Measurements from ENCODE around the gene GFRA4. TPM values are rescaled to one million over a fixed set of nuclear protein-coding genes. Genes with fewer than 3 reads are reported as not detected.

The GFRA4 gene, protein sequence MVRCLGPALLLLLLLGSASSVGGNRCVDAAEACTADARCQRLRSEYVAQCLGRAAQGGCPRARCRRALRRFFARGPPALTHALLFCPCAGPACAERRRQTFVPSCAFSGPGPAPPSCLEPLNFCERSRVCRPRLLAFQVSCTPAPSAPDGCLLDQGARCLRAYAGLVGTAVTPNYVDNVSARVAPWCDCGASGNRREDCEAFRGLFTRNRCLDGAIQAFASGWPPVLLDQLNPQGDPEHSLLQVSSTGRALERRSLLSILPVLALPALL
- total RNA-seq = not detected

DNA sequence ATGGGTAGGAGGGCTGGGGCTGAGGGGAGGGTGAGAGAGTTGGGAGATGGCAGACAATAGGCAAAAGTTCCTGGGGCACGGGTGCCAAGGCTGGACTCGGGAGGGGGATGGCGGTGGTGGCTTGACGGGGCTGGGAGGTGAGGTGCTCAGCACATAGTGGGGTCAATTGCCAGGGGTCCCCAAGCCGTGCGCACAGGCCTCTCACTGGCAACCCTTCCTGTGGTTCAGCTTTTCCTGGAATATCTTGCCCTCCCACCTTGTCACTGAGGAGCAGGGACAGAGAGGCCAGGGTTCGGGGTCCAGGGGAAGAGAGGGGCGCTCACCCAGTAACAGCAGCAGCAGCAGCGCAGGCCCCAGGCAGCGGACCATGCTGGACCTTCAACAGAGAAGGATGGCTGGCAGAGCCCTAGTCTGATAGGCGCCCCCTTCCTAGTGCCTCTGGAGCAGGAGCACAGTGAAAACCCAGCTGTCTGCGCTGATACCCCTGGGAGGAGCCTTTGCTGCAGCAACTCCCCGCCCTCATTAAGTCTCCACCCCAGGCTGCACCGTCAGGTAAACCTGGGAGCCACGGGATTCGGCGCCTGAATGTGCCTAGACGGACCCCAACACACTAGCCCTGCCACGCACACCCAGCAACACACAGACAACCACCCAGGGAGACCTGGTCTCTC is at the start of gene GFRA4:
GFRA4 (minus strand) TSS at position 369 of the 671 bp plus-strand sequence; CDS start at position 369, 0 bp downstream.
- DNase-seq = no peak
- Mint-ChIP-seq H3K27ac (no peak within 1 kb of the TSS), H3K4me3 (no peak within 1 kb of the TSS), H3K36me3 (no peaks in the 10 kb centered on the region), H3K9me3 (no peaks in the 10 kb centered on the region), H3K27me3 (peaks cover 31% of the 10 kb centered on the region), H3K4me1 (ENCODE audit: low read depth) (peaks cover 23% of the 10 kb centered on the region)
- ChIA-PET POLR2A (no interaction called here), CTCF (interaction anchor here (2.1 kb wide), 1 partner anchor 13 kb away, joined by 6 read pairs; no protein-coding TSS in a partner anchor)
- intact Hi-C loops (cut with micrococcal nuclease) = no loop called here

DNA sequence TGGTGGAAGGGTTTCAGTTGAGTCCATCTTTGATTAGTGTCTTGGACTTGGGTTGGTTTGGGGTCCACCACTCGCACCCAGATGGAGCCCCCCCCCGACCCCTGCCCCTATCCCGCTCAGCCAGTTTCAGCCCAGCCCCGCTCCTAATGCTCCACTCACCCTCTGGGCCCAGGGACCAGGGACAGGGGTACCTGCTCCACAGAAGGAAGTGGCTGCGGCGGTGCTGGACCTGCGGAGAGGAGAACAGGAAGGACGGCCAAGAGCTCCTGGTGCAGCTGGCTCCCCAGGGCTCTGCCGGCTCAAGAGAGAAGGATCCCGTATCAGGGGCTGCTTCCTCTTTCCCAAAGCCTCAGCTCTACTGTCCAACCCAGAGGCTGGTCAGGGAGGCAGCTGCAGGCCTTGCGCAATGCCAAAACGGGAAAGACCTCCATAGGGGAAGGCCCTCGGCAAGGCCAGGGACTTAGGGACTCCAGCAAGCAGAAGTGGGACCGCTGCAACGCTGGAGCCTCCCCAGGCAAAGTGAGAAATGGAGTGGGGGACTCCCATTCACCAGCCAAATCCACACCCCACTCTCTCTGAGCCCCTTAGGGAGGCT is 49.2 kb upstream of the GFRA4 start, which contains the start of gene SIGLEC1:
SIGLEC1 (minus strand) TSS at position 322 of the 595 bp plus-strand sequence. CDS start 5,472 bp downstream, outside the sequence.
- no peak within 1 kb of the TSS for H3K4me3 Mint-ChIP-seq
- no peak within 1 kb of the TSS for H3K27ac Mint-ChIP-seq
- DNase-seq = no peak
- H3K27me3 Mint-ChIP-seq = peaks cover 7% of the 10 kb centered on the region
- ChIA-PET POLR2A (no interaction called here), CTCF (interaction anchor here (0.9 to 2.7 kb wide), 3 partner anchors 16 to 148 kb away, joined by 3 to 25 read pairs (median 8); no protein-coding TSS in a partner anchor)
- H3K9me3 Mint-ChIP-seq = no peaks in the 10 kb centered on the region
- H3K36me3 Mint-ChIP-seq = no peaks in the 10 kb centered on the region
- no peaks in the 10 kb centered on the region for H3K4me1 Mint-ChIP-seq (ENCODE audit: low read depth)
- intact Hi-C loops (cut with micrococcal nuclease) = loop anchor here (10.0 kb wide), 1 partner anchor 148 kb away; no protein-coding TSS in a partner anchor

DNA sequence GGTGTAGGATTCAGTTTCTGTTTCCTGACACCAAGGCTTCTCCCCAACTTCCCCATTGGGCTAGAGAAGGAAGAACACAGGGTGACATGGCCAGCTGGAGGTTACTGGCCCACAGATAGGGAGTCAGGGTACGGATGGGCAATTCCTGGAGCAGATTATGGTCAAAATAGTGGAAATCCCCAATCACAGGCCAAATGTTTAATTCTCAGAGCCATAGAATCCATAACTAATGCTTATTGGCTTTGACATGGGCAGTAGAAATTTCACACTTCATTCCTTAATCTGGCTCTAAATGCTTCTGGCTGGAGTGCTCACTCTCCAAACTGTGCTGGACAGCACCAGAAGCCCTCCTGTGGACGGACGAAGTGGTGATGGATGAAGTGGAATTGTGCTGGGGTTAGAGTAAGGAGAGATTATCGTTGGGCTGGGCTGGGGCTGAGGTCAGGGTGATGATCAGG is 48.3 kb upstream of the GFRA4 start:
- ChIA-PET POLR2A (interaction anchor here (0.6 kb wide), 1 partner anchor 55 kb away, joined by 3 read pairs; no protein-coding TSS in a partner anchor), CTCF (interaction anchor here (0.6 to 2.7 kb wide), 50 partner anchors 8 to 1082 kb away, joined by 3 to 81 read pairs (median 4); partner anchors contain the start of genes AP5S1 and IDH3B)
- Mint-ChIP-seq H3K27me3 (peaks cover 7% of the 10 kb centered on the region), H3K4me3 (no peak overlapping the region), H3K27ac (no peak overlapping the region), H3K9me3 (no peaks in the 10 kb centered on the region), H3K4me1 (ENCODE audit: low read depth) (no peaks in the 10 kb centered on the region), H3K36me3 (no peaks in the 10 kb centered on the region)
- intact Hi-C loops (cut with micrococcal nuclease) = loop anchor here (1.0 to 10.0 kb wide), 2 partner anchors 35 to 147 kb away; no protein-coding TSS in a partner anchor
- DNase-seq = no peak

DNA sequence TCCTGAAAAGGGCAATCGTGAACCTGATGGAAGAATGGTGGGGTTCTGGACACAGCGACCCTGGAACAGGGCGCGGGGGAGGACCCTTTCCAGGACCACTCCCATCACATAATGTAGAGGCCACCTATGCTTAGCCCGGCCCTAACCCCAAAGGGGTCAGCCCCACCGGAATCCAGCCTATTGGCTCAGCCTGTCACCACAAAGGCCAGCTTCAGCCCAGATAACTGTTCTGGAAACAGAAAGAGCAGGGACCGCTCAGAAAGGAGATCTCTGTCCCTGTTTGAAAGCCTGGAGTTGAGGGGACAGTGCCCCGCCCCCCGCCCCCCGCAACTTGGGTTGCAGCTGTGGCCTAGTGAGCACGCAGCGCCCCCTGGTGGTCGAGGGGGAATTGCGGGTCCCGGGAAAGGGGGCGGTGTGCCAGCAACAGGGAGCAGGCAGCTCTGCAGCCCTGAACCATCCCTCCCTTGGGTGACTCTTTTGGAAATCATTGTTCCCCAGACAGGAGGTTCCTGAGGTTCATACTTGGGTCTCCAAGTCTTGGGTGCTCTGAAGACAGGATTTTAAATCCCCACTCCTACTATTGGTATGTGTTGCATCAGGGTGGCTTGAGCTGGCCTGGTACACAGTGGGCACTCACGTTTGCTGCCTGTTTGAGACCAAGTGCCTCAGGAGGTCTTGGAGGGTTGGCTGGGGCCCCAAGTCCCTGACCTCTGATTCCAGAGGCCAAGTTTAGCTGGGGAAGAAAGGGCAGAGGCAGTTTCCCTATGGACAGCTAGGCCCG is 47.7 kb upstream of the GFRA4 start:
- Mint-ChIP-seq H3K4me1 (ENCODE audit: low read depth) (no peaks in the 10 kb centered on the region), H3K36me3 (no peaks in the 10 kb centered on the region), H3K27me3 (peaks cover 7% of the 10 kb centered on the region), H3K9me3 (no peaks in the 10 kb centered on the region), H3K4me3 (no peak overlapping the region), H3K27ac (no peak overlapping the region)
- CTCF ChIA-PET = interaction anchor here (0.6 to 2.7 kb wide), 58 partner anchors 9 to 1082 kb away, joined by 3 to 81 read pairs (median 4); partner anchors contain the start of genes AP5S1 and IDH3B
- intact Hi-C loops (cut with micrococcal nuclease) = loop anchor here (1.0 to 10.0 kb wide), 2 partner anchors 35 to 146 kb away; no protein-coding TSS in a partner anchor
- POLR2A ChIA-PET = interaction anchor here (0.6 kb wide), 1 partner anchor 55 kb away, joined by 3 read pairs; no protein-coding TSS in a partner anchor
- peak; percentile 82 for DNase-seq

DNA sequence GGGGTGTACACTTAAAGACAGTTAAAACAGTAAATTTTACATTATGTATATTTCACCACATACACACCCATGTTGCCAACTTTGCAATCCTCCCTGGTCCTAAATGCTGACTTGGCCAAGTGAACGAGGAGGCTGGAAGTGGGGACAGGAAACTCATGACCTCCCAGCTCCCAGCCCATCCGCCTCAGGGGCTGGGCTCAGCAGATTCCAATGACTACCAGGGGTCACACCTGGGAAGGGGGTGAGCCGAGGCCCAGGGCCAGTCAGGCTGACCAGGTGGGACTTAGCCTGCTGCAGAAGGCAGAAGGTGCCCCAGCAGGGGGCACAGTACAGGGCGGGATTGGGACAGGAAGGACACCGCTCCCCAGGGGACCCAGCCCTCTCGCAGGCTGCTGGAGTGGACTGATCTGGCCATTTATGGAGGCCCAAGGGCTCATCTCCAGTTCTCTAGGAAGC is 46.8 kb upstream of the GFRA4 start:
- CTCF ChIA-PET = interaction anchor here (0.7 to 2.7 kb wide), 26 partner anchors 8 to 402 kb away, joined by 3 to 81 read pairs (median 4); no protein-coding TSS in a partner anchor
- intact Hi-C loops (cut with micrococcal nuclease) = loop anchor here (10.0 kb wide), 1 partner anchor 145 kb away; no protein-coding TSS in a partner anchor
- Mint-ChIP-seq H3K27ac (no peak overlapping the region), H3K36me3 (no peaks in the 10 kb centered on the region), H3K4me3 (no peak overlapping the region), H3K4me1 (ENCODE audit: low read depth) (no peaks in the 10 kb centered on the region), H3K27me3 (peaks cover 7% of the 10 kb centered on the region), H3K9me3 (no peaks in the 10 kb centered on the region)
- POLR2A ChIA-PET = no interaction called here
- DNase-seq = no peak

DNA sequence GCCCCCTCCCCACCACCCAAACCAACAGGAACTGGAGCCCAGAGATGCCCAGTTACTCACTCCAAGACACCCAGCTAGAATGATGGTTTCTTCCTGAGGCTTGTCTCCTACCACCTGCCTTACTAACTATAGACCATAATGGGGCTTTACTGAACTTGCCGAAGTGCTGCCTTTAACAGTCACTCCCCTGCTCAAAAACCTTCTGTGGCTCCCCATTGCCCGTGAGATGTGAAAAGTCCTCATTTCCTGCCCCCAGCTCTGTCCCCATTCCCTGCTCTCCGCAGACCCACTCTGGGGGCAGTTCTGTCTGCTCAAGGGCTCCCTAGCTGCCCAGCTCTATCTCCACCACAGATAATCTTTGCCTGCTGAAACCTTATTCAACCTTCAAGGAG is 44.3 kb upstream of the GFRA4 start:
- intact Hi-C loops (cut with micrococcal nuclease) = no loop called here
- POLR2A ChIA-PET = no interaction called here
- no peaks in the 10 kb centered on the region for H3K4me1 Mint-ChIP-seq (ENCODE audit: low read depth)

DNA sequence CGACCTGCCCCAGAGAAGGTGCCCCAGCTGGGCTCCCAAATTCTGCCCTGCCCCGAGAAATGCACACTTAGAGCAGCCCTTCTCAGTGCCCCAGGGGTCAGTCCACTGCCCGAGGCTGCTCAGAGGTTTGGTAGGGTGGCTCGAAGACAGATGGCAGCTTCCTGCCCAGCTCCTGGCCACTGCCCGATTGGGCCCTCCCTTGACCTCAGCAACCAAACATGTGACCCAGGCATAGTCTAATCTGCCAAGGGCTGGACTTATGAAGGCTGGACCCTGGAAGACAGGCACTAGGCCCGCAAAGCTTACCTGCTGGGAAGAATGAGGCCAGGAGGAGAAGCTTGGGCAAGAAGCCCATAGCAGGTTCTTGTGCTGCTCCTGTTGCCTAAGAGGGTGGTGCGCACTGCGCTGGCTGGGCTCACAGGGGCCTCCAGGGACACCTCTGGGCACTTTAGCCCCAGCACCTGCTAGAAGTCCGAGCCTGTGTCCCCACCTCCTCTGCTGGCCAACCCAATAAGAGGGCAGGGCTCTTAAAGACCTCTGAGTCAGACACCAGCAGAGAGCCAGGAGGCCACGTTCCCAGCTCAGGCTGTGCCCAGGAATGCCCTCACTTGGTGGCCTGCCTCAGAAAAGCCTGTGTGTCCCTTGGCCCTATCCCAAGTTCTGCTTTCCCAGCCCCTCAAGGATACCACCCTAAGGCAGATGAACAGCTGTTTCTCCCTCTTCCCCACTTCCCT is 43.7 kb upstream of the GFRA4 start:
- CTCF ChIA-PET = interaction anchor here (0.8 to 2.3 kb wide), 2 partner anchors 30 to 46 kb away, joined by 3 to 11 read pairs; no protein-coding TSS in a partner anchor
- intact Hi-C loops (cut with micrococcal nuclease) = no loop called here
- no peak for DNase-seq
- POLR2A ChIA-PET = no interaction called here
- Mint-ChIP-seq H3K4me3 (no peak overlapping the region), H3K9me3 (no peaks in the 10 kb centered on the region), H3K36me3 (no peaks in the 10 kb centered on the region), H3K27me3 (peaks cover 6% of the 10 kb centered on the region), H3K4me1 (ENCODE audit: low read depth) (no peaks in the 10 kb centered on the region), H3K27ac (no peak overlapping the region)

More for the DNA sequence above, 44.3 kb upstream of the GFRA4 start:
- no peak overlapping the region for H3K27ac Mint-ChIP-seq
- no peak for DNase-seq
- H3K4me3 Mint-ChIP-seq = no peak overlapping the region
- H3K27me3 Mint-ChIP-seq = peaks cover 7% of the 10 kb centered on the region
- no peaks in the 10 kb centered on the region for H3K36me3 Mint-ChIP-seq
- CTCF ChIA-PET = interaction anchor here (0.8 to 2.3 kb wide), 3 partner anchors 28 to 45 kb away, joined by 3 to 11 read pairs (median 3); no protein-coding TSS in a partner anchor
- no peaks in the 10 kb centered on the region for H3K9me3 Mint-ChIP-seq

DNA sequence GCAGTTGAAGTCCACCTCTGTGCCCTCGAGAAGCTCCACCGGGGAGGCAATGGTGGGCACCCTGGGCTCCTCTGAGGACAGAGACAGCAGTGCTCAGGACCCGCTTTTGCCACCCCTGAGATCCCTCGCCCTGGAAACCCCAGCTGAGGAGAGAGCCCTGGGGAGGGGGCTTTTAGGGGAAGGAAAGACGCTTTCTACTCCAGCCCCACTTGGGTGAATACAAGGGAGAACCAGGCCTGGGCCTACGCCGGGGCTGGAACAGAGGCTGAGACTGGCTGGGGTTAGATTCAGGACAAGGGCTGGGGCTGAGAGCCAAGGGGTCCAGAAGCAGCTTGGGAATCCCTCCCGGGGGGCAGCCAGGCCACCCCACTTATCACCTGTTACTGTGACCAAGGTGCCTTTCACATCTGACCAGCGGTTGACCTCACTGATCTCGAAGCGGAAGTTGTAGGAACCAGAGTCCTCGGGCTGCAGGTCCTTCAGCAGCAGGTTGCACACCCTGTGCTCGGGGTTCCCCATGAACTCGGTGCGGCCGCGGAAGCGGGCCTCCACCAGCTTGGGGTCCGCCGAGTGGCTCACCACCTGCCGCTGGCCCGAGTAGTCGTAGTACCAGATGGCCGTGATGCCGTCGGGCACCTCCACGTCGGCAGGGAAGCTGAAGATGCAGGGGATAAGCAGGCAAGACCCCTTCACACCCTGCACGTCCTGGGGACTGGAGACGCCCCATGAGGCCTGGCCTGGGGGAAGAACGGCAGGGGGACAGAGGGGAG is 43.0 kb upstream of the GFRA4 start:
- POLR2A ChIA-PET = interaction anchor here (0.8 kb wide), 1 partner anchor 19 kb away, joined by 3 read pairs; no protein-coding TSS in a partner anchor
- no peak for DNase-seq
- CTCF ChIA-PET = interaction anchor here (2.3 kb wide), 1 partner anchor 29 kb away, joined by 11 read pairs; no protein-coding TSS in a partner anchor
- intact Hi-C loops (cut with micrococcal nuclease) = no loop called here
- H3K27ac Mint-ChIP-seq = no peak overlapping the region
- H3K4me3 Mint-ChIP-seq = no peak overlapping the region
- no peaks in the 10 kb centered on the region for H3K4me1 Mint-ChIP-seq (ENCODE audit: low read depth)
- no peaks in the 10 kb centered on the region for H3K27me3 Mint-ChIP-seq
- no peaks in the 10 kb centered on the region for H3K36me3 Mint-ChIP-seq
- H3K9me3 Mint-ChIP-seq = no peaks in the 10 kb centered on the region

DNA sequence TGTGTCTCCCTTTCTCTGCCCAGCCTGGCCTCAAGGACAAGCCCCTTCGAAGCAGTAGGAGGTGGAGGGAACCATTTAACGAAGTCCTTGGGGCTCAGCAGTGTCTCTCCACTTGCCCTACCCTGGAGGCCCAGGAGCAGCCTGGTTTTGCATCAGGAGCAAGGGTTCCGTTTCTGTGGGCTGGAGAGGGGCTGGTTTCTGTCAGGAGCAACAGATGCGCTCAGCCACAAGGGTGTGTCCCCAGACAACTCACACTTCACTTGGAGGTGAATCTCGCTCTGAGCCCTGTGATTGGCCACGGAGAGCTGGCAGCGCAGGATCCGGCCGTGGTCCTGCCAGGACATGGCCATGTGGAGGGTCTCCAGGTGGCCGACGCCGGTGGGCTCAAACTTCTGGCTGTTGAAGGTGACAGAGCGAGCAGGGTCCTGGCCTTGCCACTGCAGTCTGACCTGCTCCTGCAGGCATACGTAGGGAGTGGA is 42.3 kb upstream of the GFRA4 start:
- Mint-ChIP-seq H3K4me3 (no peak overlapping the region), H3K27ac (no peak overlapping the region), H3K4me1 (ENCODE audit: low read depth) (no peaks in the 10 kb centered on the region), H3K9me3 (no peaks in the 10 kb centered on the region), H3K36me3 (no peaks in the 10 kb centered on the region), H3K27me3 (no peaks in the 10 kb centered on the region)
- intact Hi-C loops (cut with micrococcal nuclease) = no loop called here
- no peak for DNase-seq
- POLR2A ChIA-PET = interaction anchor here (0.8 kb wide), 1 partner anchor 18 kb away, joined by 3 read pairs; no protein-coding TSS in a partner anchor
- CTCF ChIA-PET = interaction anchor here (2.3 kb wide), 1 partner anchor 28 kb away, joined by 11 read pairs; no protein-coding TSS in a partner anchor

DNA sequence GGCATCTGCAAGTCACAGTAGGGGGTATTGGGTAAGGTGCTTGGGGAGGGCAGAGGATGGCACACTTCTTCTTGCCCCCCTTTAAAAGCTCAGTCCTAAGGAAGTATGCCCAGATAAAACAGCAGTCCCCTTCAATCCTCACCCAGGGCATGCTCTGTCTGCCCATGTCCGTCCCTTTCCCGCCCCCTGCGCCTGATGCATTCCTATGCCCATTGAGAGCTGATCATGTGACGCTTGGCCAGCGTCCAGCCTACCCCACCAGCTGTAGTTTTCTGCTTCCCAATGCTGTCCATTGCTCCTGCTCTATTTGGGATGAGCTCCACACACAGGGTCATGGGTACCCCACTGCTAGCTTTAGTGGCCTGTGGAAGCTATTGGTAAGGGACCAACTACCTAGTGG is 40.9 kb upstream of the GFRA4 start:
- no peak for DNase-seq
- no peak overlapping the region for H3K27ac Mint-ChIP-seq
- H3K9me3 Mint-ChIP-seq = no peaks in the 10 kb centered on the region
- intact Hi-C loops (cut with micrococcal nuclease) = no loop called here
- no peaks in the 10 kb centered on the region for H3K27me3 Mint-ChIP-seq
- no peaks in the 10 kb centered on the region for H3K36me3 Mint-ChIP-seq
- no peaks in the 10 kb centered on the region for H3K4me1 Mint-ChIP-seq (ENCODE audit: low read depth)
- ChIA-PET CTCF (no interaction called here), POLR2A (no interaction called here)
- no peak overlapping the region for H3K4me3 Mint-ChIP-seq
